H1 (cell line): ENCODE measurements around the gene KCTD19. TPM values are rescaled to one million over a fixed set of nuclear protein-coding genes. Genes with fewer than 3 reads are reported as not detected.

Source experiments
- CTCF ChIA-PET: fragments of 300-600 bp; sonication (Branson Sonifier 250); formaldehyde crosslinking; loops from one replicate; lab custom pipeline; 2021; ENCODE audit not compliant: partially characterized antibody; lab: Charles Lee
- POLR2A ChIA-PET: fragments of 300-600 bp; sonication (Branson Sonifier 250); formaldehyde crosslinking; loops from one replicate; lab custom pipeline; 2021; ENCODE audit warnings: inconsistent platforms; ENCODE audit not compliant: partially characterized antibody; lab: Charles Lee
- DNase-seq, 2 experiments: peaks; one replicate each; pipeline versions ENCODE4 v3.0.0 to v3.0.0-alpha.2; 2010 to 2022; ENCODE audit warnings: low spot score in 2 of 2, low read depth in 1 of 2, mixed read lengths in 1 of 2
- FAIRE-seq: peaks from 2 replicates; lab custom pipeline; 2011; peaks lifted over from hg19 to GRCh38; lab: Jason Lieb, UNC
- H2AFZ ChIP-seq: 2 replicates; pipeline ENCODE4 v1.8.1; 2012; ENCODE audit warnings: low read length, inconsistent platforms
- H2AK5ac ChIP-seq: 2 replicates; pipeline ENCODE4 v1.6.1; 2013; ENCODE audit warnings: low read depth, low read length
- H2BK120ac ChIP-seq: replicated peaks from 2 replicates; pipeline ENCODE3; 2013; ENCODE audit warnings: low read depth, low read length, inconsistent platforms
- H2BK12ac ChIP-seq: 2 replicates; pipeline ENCODE4 v1.6.1; 2013; ENCODE audit warnings: low read depth, low read length
- H2BK15ac ChIP-seq: 2 replicates; pipeline ENCODE4 v1.6.1; 2013; ENCODE audit warnings: low read length
- H2BK20ac ChIP-seq: 2 replicates; pipeline ENCODE4 v1.6.1; 2013; ENCODE audit warnings: low read length
- H2BK5ac ChIP-seq: 2 replicates; pipeline ENCODE4 v1.6.1; 2013; ENCODE audit warnings: low read depth, low read length
- H3K14ac ChIP-seq: 2 replicates; pipeline ENCODE4 v1.6.1; 2013; ENCODE audit warnings: inconsistent platforms; ENCODE audit not compliant: insufficient read length
- H3K18ac ChIP-seq: 2 replicates; pipeline ENCODE4 v1.6.1; 2013; ENCODE audit warnings: low read length; ENCODE audit errors: extremely low read depth
- H3K23ac ChIP-seq: 2 replicates; pipeline ENCODE4 v1.6.1; 2013; ENCODE audit warnings: inconsistent platforms; ENCODE audit not compliant: insufficient read length
- H3K23me2 ChIP-seq: 2 replicates; pipeline ENCODE4 v1.6.1; 2013; ENCODE audit warnings: low read depth, low read length
- H3K27ac ChIP-seq: 2 replicates; pipeline ENCODE4 v1.6.1; 2011; ENCODE audit warnings: low read depth, low read length, inconsistent platforms
- H3K27me3 ChIP-seq, 4 experiments: replicated peaks in 1 of 4; 1 replicate in 1 of 4; 2 replicates in 3 of 4; pipeline versions ENCODE4 v1.6.1 to v1.8.1; 2011 to 2013; ENCODE audit warnings: low read length in 3 of 4, mild to moderate bottlenecking in 3 of 4, inconsistent platforms in 2 of 4, mixed read lengths in 2 of 4, moderate library complexity in 1 of 4; ENCODE audit not compliant: control insufficient read depth in 3 of 4, insufficient read depth in 3 of 4; ENCODE audit errors: extremely low read depth in 1 of 4
- H3K36me3 ChIP-seq, 4 experiments: 2 replicates each; pipeline versions ENCODE4 v1.6.1 to v1.8.1; 2011 to 2013; ENCODE audit warnings: mild to moderate bottlenecking in 4 of 4, low read length in 3 of 4, moderate library complexity in 2 of 4, control low read depth in 1 of 4, inconsistent platforms in 1 of 4; ENCODE audit not compliant: insufficient read depth in 4 of 4, control insufficient read depth in 2 of 4
- H3K4ac ChIP-seq: replicated peaks from 2 replicates; pipeline ENCODE3; 2013; ENCODE audit warnings: low read length, low read depth, mixed read lengths, inconsistent platforms; ENCODE audit not compliant: insufficient read length
- H3K4me1 ChIP-seq, 4 experiments: replicated peaks in 1 of 4; 1 replicate in 1 of 4; 2 replicates in 3 of 4; pipeline versions ENCODE4 v1.6.1 to v1.8.1; 2011 to 2013; ENCODE audit warnings: low read length in 3 of 4, inconsistent platforms in 2 of 4, mixed read lengths in 1 of 4; ENCODE audit not compliant: insufficient read depth in 4 of 4, control insufficient read depth in 3 of 4
- H3K4me2 ChIP-seq, 2 experiments: 2 replicates each; pipeline versions ENCODE4 v1.6.1 to v1.8.1; 2011 to 2013; ENCODE audit warnings: low read depth in 2 of 2, low read length in 2 of 2, control low read depth in 1 of 2, inconsistent platforms in 1 of 2, mild to moderate bottlenecking in 1 of 2; ENCODE audit not compliant: insufficient read depth in 1 of 2
- H3K4me3 ChIP-seq, 4 experiments: fragments of 200-600, 300-600 bp in 1 of 4; sonication (generic), shearing (Covaris generic), sonication (Bioruptor Twin) in 1 of 4; 2 replicates each; pipeline versions ENCODE4 v1.5.1 to v1.8.1; 2011 to 2016; ENCODE audit warnings: low read length in 4 of 4, low read depth in 3 of 4, control low read depth in 2 of 4, inconsistent platforms in 2 of 4, mild to moderate bottlenecking in 2 of 4, mixed read lengths in 1 of 4, moderate library complexity in 1 of 4; ENCODE audit not compliant: insufficient read depth in 2 of 4; ENCODE audit errors: extremely low read depth in 1 of 4
- H3K56ac ChIP-seq: replicated peaks from 2 replicates; pipeline ENCODE3; 2013; ENCODE audit warnings: low read depth, mild to moderate bottlenecking, mixed read lengths, low read length, inconsistent platforms; ENCODE audit not compliant: insufficient read length
- H3K79me1 ChIP-seq: 2 replicates; pipeline ENCODE4 v1.6.1; 2013; ENCODE audit warnings: low read depth, low read length, control low read depth
- H3K79me2 ChIP-seq, 2 experiments: 2 replicates each; pipeline versions ENCODE4 v1.6.1 to v1.8.1; 2012 to 2013; ENCODE audit warnings: low read length in 2 of 2, mild to moderate bottlenecking in 2 of 2, inconsistent platforms in 1 of 2; ENCODE audit not compliant: insufficient read depth in 2 of 2, control insufficient read depth in 1 of 2
- H3K9ac ChIP-seq, 4 experiments: replicated peaks in 1 of 4; 1 replicate in 1 of 4; 2 replicates in 3 of 4; pipeline versions ENCODE4 v1.6.1 to v1.8.1; 2011 to 2013; ENCODE audit warnings: low read depth in 3 of 4, low read length in 3 of 4, control low read depth in 2 of 4, mild to moderate bottlenecking in 2 of 4, moderate library complexity in 2 of 4, inconsistent platforms in 1 of 4; ENCODE audit errors: extremely low read depth in 1 of 4
- H3K9me3 ChIP-seq, 2 experiments: 2 replicates each; pipeline versions ENCODE4 v1.6.1 to v1.8.1; 2012 to 2013; ENCODE audit warnings: mild to moderate bottlenecking in 2 of 2, moderate library complexity in 2 of 2, control low read depth in 1 of 2, inconsistent platforms in 1 of 2, low read depth in 1 of 2, low read length in 1 of 2, mixed read lengths in 1 of 2; ENCODE audit not compliant: insufficient read depth in 2 of 2
- H4K20me1 ChIP-seq, 2 experiments: replicated peaks in 1 of 2; 2 replicates each; pipeline versions ENCODE3 to v1.8.1; 2011 to 2013; ENCODE audit warnings: inconsistent platforms in 2 of 2, low read length in 2 of 2, mild to moderate bottlenecking in 1 of 2; ENCODE audit not compliant: insufficient read depth in 2 of 2, control insufficient read depth in 1 of 2
- H4K5ac ChIP-seq: 2 replicates; pipeline ENCODE4 v1.6.1; 2013; ENCODE audit warnings: low read length, low read depth, mixed read lengths, inconsistent platforms; ENCODE audit not compliant: insufficient read length
- H4K8ac ChIP-seq: 2 replicates; pipeline ENCODE4 v1.8.0; 2013; ENCODE audit warnings: mild to moderate bottlenecking, moderate library complexity, low read length, inconsistent platforms; ENCODE audit not compliant: insufficient read depth; ENCODE audit errors: extremely low read depth
- H4K91ac ChIP-seq: replicated peaks from 2 replicates; pipeline ENCODE3; 2013; ENCODE audit warnings: low read length, mixed read lengths, inconsistent platforms; ENCODE audit not compliant: insufficient read length
- CBX8 ChIP-seq: fragments of 300-800, 300-1000 bp; sonication (generic); IDR thresholded peaks from 2 replicates; pipeline ENCODE4 v1.7.1; 2016; ENCODE audit warnings: low read depth, low read length, borderline replicate concordance
- RAD21 ChIP-seq, 2 experiments: IDR thresholded peaks in 1 of 2; conservative IDR thresholded peaks in 1 of 2; 2 replicates each; pipeline ENCODE4 v1.6.1; 2011; ENCODE audit warnings: low read depth in 2 of 2, low read length in 2 of 2, improper control_type of control experiment in 1 of 2, inconsistent platforms in 1 of 2, mild to moderate bottlenecking in 1 of 2, moderate library complexity in 1 of 2
- WGBS, 2 experiments: shearing (Covaris generic) in 1 of 2; methylation state at CpG; one replicate each; pipeline versions ENCODE4 v1.1.6 to v1.1.7; 2013 to 2015; ENCODE audit warnings: low lambda C conversion rate in 2 of 2, mixed read lengths in 2 of 2, inconsistent platforms in 1 of 2, low coverage in 1 of 2, missing lambda C conversion rate in 1 of 2; ENCODE audit not compliant: insufficient replicate concordance in 2 of 2, insufficient coverage in 1 of 2, insufficient read length in 1 of 2; ENCODE audit errors: extremely low coverage in 1 of 2, missing lambda C conversion rate in 1 of 2; 5-methylcytosine and 5-hydroxymethylcytosine counted together
- polyA plus RNA-seq, 7 experiments: library from polyadenylated mRNA; depleted of rRNA in 3 of 7; stranded (reverse) in 5 of 7; unstranded in 2 of 7; fragments of >200 nt in 5 of 7; fragments of 200-250 nt in 2 of 7; gene quantifications; 1 replicate in 5 of 7; 2 replicates in 1 of 7; 4 replicates in 1 of 7; pipeline versions ENCODE4 v1.2.1 to v1.2.3, GENCODE V29; 2011 to 2013; ENCODE audit warnings: missing spikeins in 2 of 7, mixed read lengths in 2 of 7
- total RNA-seq: library from RNA; stranded (reverse); fragmentation: NEBNext Ultra II Directional; extraction: Animal tissue kit (Norgen Biotek cat#: 25700); gene quantifications from 2 replicates; pipeline ENCODE4 v1.2.1, GENCODE V29; 2021

Gene KCTD19
- total and polyA plus RNA-seq, 2 of the 8 experiments (the other 6 are each of a cell fraction or from before 2014, with no cell fraction given), result 0.06 to 0.24 TPM

GRCh38 chr16:67336648-67337047 is 10.1 kb upstream of the KCTD19 start:
- H2BK120ac ChIP-seq, result no peak overlapping the region
- H3K9ac ChIP-seq, result no peak overlapping the region
- TF ChIP-seq CBX8 (no peak), RAD21 (IDR thresholded peaks at IDR 0.05 in 1 of 2, conservative IDR thresholded peaks at IDR 0.05 in 1 of 2; ENCODE audit: low read depth in 2 of 2, low read length in 2 of 2) (no peak)

More at GRCh38 chr16:67336648-67337047, 10.1 kb upstream of the KCTD19 start:
- no peak overlapping the region for H3K27ac ChIP-seq
- no peaks in the 10 kb centered on the region; a peak in 1 of 8 replicates for H3K36me3 ChIP-seq
- no peaks in the 10 kb centered on the region for H3K27me3 ChIP-seq
- H3K18ac ChIP-seq, result no peak overlapping the region
- H3K56ac ChIP-seq, result no peak overlapping the region
- no peaks in the 10 kb centered on the region for H3K4me1 ChIP-seq
- H4K8ac ChIP-seq, result no peak overlapping the region
- no peak overlapping the region for H2AK5ac ChIP-seq
- H3K4me3 ChIP-seq, result no peak overlapping the region
- no peak overlapping the region for H4K5ac ChIP-seq
- ChIA-PET POLR2A (no interaction called here), CTCF (no interaction called here)
- H4K91ac ChIP-seq, result no peak overlapping the region
- no peak overlapping the region for H3K23ac ChIP-seq
- no peak overlapping the region for H2BK5ac ChIP-seq
- no peak overlapping the region for H2BK15ac ChIP-seq
- H4K20me1 ChIP-seq, result no peaks in the 10 kb centered on the region
- H2AFZ ChIP-seq, result no peak overlapping the region
- no peak overlapping the region for H3K4me2 ChIP-seq
- H3K9me3 ChIP-seq, result peaks cover 0 to 9% of the 10 kb centered on the region in 2 experiments; a peak in 1 of 4 replicates
- H2BK20ac ChIP-seq, result no peak overlapping the region
- H3K79me1 ChIP-seq, result no peaks in the 10 kb centered on the region
- H3K23me2 ChIP-seq, result no peaks in the 10 kb centered on the region
- H3K4ac ChIP-seq, result no peak overlapping the region
- FAIRE-seq (no peak), DNase-seq (no peak)
- no peaks in the 10 kb centered on the region for H3K79me2 ChIP-seq
- H3K14ac ChIP-seq, result no peak overlapping the region
- no peak overlapping the region for H2BK12ac ChIP-seq
- WGBS, 2 experiments, result 88% methylated on average over 1 of the region's 1 CpG; no CpG with 5 or more reads in 1 of the 2 experiments
